GM23338 (cell line): ENCODE measurements around the gene HCFC1. TPM values are rescaled to one million over a fixed set of nuclear protein-coding genes. Genes with fewer than 3 reads are reported as not detected.

Source experiments
- ATAC-seq: fragments of 200-7000 bp; cut with Tn5 transposase; 3 replicates; pipeline ENCODE4 v1.9.1; 2020
- DNase-seq: peaks from one replicate; pipeline ENCODE4 v3.0.0-alpha.2; 2015; ENCODE audit warnings: low spot score
- H2AFZ ChIP-seq: fragments of 200-600 bp; sonication (generic); 2 replicates; pipeline ENCODE4 v1.8.0; 2016; ENCODE audit warnings: antibody characterized with exemption, mild to moderate bottlenecking, moderate library complexity
- H3F3A ChIP-seq: fragments of 200-600 bp; sonication (generic); replicated peaks from 2 replicates; pipeline ENCODE4 v1.8.0; 2017; ENCODE audit warnings: antibody characterized with exemption, mixed run types, low read depth
- H3K27ac ChIP-seq: fragments of 200-600 bp; sonication (generic); 2 replicates; pipeline ENCODE4 v1.6.1; 2016; ENCODE audit warnings: low read depth
- H3K27me3 ChIP-seq: fragments of 200-600 bp; sonication (generic); 2 replicates; pipeline ENCODE4 v1.8.0; 2016; ENCODE audit warnings: mild to moderate bottlenecking, mixed run types, moderate library complexity; ENCODE audit not compliant: insufficient read depth
- H3K36me3 ChIP-seq: fragments of 200-600 bp; sonication (generic); 2 replicates; pipeline ENCODE4 v1.8.0; 2016; ENCODE audit warnings: mild to moderate bottlenecking; ENCODE audit not compliant: insufficient read depth
- H3K4me1 ChIP-seq: fragments of 200-600 bp; sonication (generic); 2 replicates; pipeline ENCODE4 v1.8.0; 2016; ENCODE audit warnings: mild to moderate bottlenecking, moderate library complexity; ENCODE audit not compliant: insufficient read depth
- H3K4me2 ChIP-seq: fragments of 200-600 bp; sonication (generic); 2 replicates; pipeline ENCODE4 v1.7.1; 2017; ENCODE audit warnings: mixed run types
- H3K4me3 ChIP-seq: fragments of 200-600 bp; sonication (generic); 2 replicates; pipeline ENCODE4 v1.6.1; 2016; ENCODE audit warnings: mixed run types
- H3K79me2 ChIP-seq: fragments of 200-600 bp; sonication (generic); replicated peaks from 2 replicates; pipeline ENCODE4 v1.8.0; 2017; ENCODE audit warnings: mild to moderate bottlenecking; ENCODE audit not compliant: insufficient read depth
- H3K9me2 ChIP-seq: fragments of 200-600 bp; sonication (generic); 2 replicates; pipeline ENCODE4 v1.8.0; 2017; ENCODE audit not compliant: insufficient read depth
- H4K20me1 ChIP-seq: fragments of 200-600 bp; sonication (generic); replicated peaks from 2 replicates; pipeline ENCODE4 v1.8.0; 2017; ENCODE audit warnings: mild to moderate bottlenecking; ENCODE audit not compliant: insufficient read depth
- H3K27ac Mint-ChIP-seq: 2 replicates; pipeline ENCODE4 v1.8.0; 2020; ENCODE audit warnings: inconsistent platforms, mild to moderate bottlenecking, moderate library complexity, mixed read lengths
- H3K27me3 Mint-ChIP-seq: 3 replicates; pipeline ENCODE4 v1.8.0; 2022; ENCODE audit warnings: low read depth, mild to moderate bottlenecking, moderate library complexity, mixed read lengths, inconsistent platforms; ENCODE audit not compliant: insufficient read depth, poor library complexity
- H3K36me3 Mint-ChIP-seq: 3 replicates; pipeline ENCODE4 v1.8.0; 2021; ENCODE audit warnings: low read depth, mild to moderate bottlenecking, inconsistent platforms, moderate library complexity, mixed read lengths
- H3K4me1 Mint-ChIP-seq: 3 replicates; pipeline ENCODE4 v1.8.0; 2020; ENCODE audit warnings: mild to moderate bottlenecking, inconsistent platforms, mixed read lengths
- H3K4me3 Mint-ChIP-seq: 3 replicates; pipeline ENCODE4 v1.8.0; 2021; ENCODE audit warnings: moderate library complexity, mild to moderate bottlenecking, inconsistent platforms, mixed read lengths
- H3K9me3 Mint-ChIP-seq: 3 replicates; pipeline ENCODE4 v1.8.0; 2020; ENCODE audit warnings: moderate library complexity, mild to moderate bottlenecking, inconsistent platforms, mixed read lengths
- CREB1 ChIP-seq: fragments of 250-450 bp; sonication (Bioruptor Pico); IDR thresholded peaks from 2 replicates; pipeline ENCODE4 v1.5.0; 2020; ENCODE audit warnings: low read depth, mild to moderate bottlenecking, moderate library complexity
- ETS1 ChIP-seq: IDR thresholded peaks from 2 replicates; pipeline ENCODE4 v1.6.1; 2016; ENCODE audit warnings: antibody characterized with exemption
- EZH2 ChIP-seq: fragments of 200-600 bp; sonication (generic); IDR thresholded peaks from one replicate; pipeline ENCODE4 v1.8.0; 2017; ENCODE audit warnings: antibody characterized with exemption, mild to moderate bottlenecking, low read depth; ENCODE audit not compliant: unreplicated experiment
- EZH2phosphoT487 ChIP-seq: fragments of 200-600 bp; sonication (generic); IDR thresholded peaks from one replicate; pipeline ENCODE4 v1.8.1; 2018; ENCODE audit warnings: antibody characterized with exemption; ENCODE audit not compliant: unreplicated experiment
- NANOG ChIP-seq: IDR thresholded peaks from 2 replicates; pipeline ENCODE4 v1.6.1; 2016; ENCODE audit warnings: antibody characterized with exemption, borderline replicate concordance
- POLR2AphosphoS5 ChIP-seq: IDR thresholded peaks from 2 replicates; pipeline ENCODE4 v1.6.1; 2016; ENCODE audit warnings: antibody characterized with exemption, low read depth
- ZNF114 ChIP-seq: fragments of 250-450 bp; sonication (Bioruptor Pico); IDR thresholded peaks from 2 replicates; pipeline ENCODE4 v1.5.0; 2020; ENCODE audit warnings: mild to moderate bottlenecking, moderate library complexity
- ZNF331 ChIP-seq: fragments of 250-450 bp; sonication (Bioruptor Pico); IDR thresholded peaks from 2 replicates; pipeline ENCODE4 v1.5.0; 2020; ENCODE audit warnings: low read depth, mild to moderate bottlenecking, moderate library complexity
- ZNF462 ChIP-seq: fragments of 250-450 bp; sonication (Bioruptor Pico); IDR thresholded peaks from 2 replicates; pipeline ENCODE4 v1.5.0; 2020; ENCODE audit warnings: mild to moderate bottlenecking, moderate library complexity
- polyA plus RNA-seq: library from polyadenylated mRNA; unstranded; fragments of >200 nt; fragmentation: Nextera tagmentation; extraction: Ambion mirVana; gene quantifications from 2 replicates; pipeline ENCODE4 v1.2.1, GENCODE V29; 2016
- total RNA-seq: library from RNA; depleted of rRNA; stranded (reverse); fragments of >200 nt; shearing (Covaris generic); gene quantifications from 2 replicates; pipeline ENCODE4 v1.2.3, GENCODE V29; 2014
- TF ChIP-seq, protein P1 (sequence below), 2 experiments: fragments of 200-600 bp in 1 of 2; sonication (generic) in 1 of 2; conservative IDR thresholded peaks; 2 replicates each; pipeline versions ENCODE4 v1.5.1 to v1.6.1; 2016 to 2017; ENCODE audit warnings: antibody characterized with exemption in 2 of 2, low read depth in 2 of 2, mild to moderate bottlenecking in 2 of 2, moderate library complexity in 1 of 2

The HCFC1 gene
- total and polyA plus RNA-seq, 2 experiments from 2014 or later = 33.0 to 188 TPM

DNA sequence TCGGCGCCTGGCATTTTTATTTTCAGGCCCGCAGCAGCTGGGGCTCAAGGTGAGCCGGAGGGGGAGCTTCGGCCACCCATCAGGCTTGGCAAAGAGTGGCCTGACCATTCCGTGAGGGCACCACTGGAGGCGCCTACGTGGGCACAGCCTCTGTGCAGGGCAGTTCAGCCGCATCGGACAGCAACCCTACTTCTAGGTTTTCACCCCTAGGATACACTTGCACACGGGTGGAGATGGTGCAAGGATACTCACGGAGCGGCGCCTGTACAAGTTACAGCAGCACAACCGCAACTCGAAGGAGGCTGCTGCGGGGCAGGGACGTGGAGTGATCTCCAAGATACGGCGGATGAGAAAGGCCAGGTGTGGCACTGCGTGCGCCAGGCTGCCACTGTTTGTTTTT, 10.8 kb downstream of the HCFC1 start:
- Histone ChIP-seq H3K4me1 (no peaks in the 10 kb centered on the region), H3K4me2 (no peak overlapping the region), H3K9me2 (no peaks in the 10 kb centered on the region), H3K79me2 (peaks cover 30% of the 10 kb centered on the region), H3F3A (no peaks in the 10 kb centered on the region), H4K20me1 (no peaks in the 10 kb centered on the region), H3K36me3 (no peaks in the 10 kb centered on the region), H3K27ac (no peak overlapping the region), H2AFZ (no peak overlapping the region), H3K27me3 (no peaks in the 10 kb centered on the region), H3K4me3 (no peak overlapping the region)
- DNase-seq = no peak
- Mint-ChIP-seq H3K9me3 (no peaks in the 10 kb centered on the region), H3K4me3 (no peak overlapping the region), H3K36me3 (peaks cover 77% of the 10 kb centered on the region), H3K4me1 (no peaks in the 10 kb centered on the region), H3K27me3 (peaks cover 10% of the 10 kb centered on the region), H3K27ac (no peak overlapping the region)
- ATAC-seq = no peak
- TF ChIP-seq ETS1 (no peak), EZH2 (no peak)

DNA sequence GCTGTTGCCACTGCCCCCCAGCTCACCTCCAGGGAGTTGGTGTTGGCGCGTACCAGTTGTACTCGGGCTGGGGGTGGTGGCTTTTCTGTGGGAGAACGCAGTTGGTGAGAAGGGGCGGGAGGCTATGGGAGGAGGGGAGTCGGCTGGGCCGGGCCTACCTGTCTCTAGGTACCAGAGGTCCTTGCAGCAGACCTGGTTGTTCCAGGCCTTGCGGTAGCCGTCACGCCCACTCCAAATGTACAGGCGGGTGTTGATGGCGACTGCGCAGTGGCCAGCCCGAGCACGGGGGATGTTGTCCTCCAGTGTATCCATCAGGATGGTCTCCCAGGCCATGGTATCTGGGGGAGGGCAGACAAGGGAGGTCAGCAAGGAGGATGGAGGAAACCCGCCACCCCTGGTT, 11.5 kb downstream of the HCFC1 start:
- Histone ChIP-seq H3K27me3 (no peaks in the 10 kb centered on the region), H3K4me2 (no peak overlapping the region), H2AFZ (no peak overlapping the region), H3K4me1 (no peaks in the 10 kb centered on the region), H3F3A (no peaks in the 10 kb centered on the region), H3K27ac (no peak overlapping the region), H3K4me3 (no peak overlapping the region), H3K36me3 (no peaks in the 10 kb centered on the region), H4K20me1 (no peaks in the 10 kb centered on the region), H3K9me2 (no peaks in the 10 kb centered on the region), H3K79me2 (peaks cover 23% of the 10 kb centered on the region)
- no peaks in the 10 kb centered on the region for H3K4me1 Mint-ChIP-seq
- H3K4me3 Mint-ChIP-seq = no peak overlapping the region
- no peak for ATAC-seq
- H3K27me3 Mint-ChIP-seq = peaks cover 10% of the 10 kb centered on the region
- no peak for DNase-seq
- peaks cover 82% of the 10 kb centered on the region for H3K36me3 Mint-ChIP-seq
- no peaks in the 10 kb centered on the region for H3K9me3 Mint-ChIP-seq
- no peak overlapping the region for H3K27ac Mint-ChIP-seq
- TF ChIP-seq CREB1 (CRISPR knock-in tag) = no peak
- TF ChIP-seq NANOG = no peak
- no peak for TF ChIP-seq EZH2
- TF ChIP-seq ZNF331 (CRISPR knock-in tag) = no peak
- TF ChIP-seq ZNF462 (CRISPR knock-in tag) = no peak
- TF ChIP-seq ZNF114 (CRISPR knock-in tag) = no peak
- TF ChIP-seq EZH2phosphoT487 = no peak
- TF ChIP-seq, protein P1, sequence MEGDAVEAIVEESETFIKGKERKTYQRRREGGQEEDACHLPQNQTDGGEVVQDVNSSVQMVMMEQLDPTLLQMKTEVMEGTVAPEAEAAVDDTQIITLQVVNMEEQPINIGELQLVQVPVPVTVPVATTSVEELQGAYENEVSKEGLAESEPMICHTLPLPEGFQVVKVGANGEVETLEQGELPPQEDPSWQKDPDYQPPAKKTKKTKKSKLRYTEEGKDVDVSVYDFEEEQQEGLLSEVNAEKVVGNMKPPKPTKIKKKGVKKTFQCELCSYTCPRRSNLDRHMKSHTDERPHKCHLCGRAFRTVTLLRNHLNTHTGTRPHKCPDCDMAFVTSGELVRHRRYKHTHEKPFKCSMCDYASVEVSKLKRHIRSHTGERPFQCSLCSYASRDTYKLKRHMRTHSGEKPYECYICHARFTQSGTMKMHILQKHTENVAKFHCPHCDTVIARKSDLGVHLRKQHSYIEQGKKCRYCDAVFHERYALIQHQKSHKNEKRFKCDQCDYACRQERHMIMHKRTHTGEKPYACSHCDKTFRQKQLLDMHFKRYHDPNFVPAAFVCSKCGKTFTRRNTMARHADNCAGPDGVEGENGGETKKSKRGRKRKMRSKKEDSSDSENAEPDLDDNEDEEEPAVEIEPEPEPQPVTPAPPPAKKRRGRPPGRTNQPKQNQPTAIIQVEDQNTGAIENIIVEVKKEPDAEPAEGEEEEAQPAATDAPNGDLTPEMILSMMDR (conservative IDR thresholded peaks at IDR 0.05; ENCODE audit: low read depth in 2 of 2) = no peak
- TF ChIP-seq ETS1 = no peak
- TF ChIP-seq POLR2AphosphoS5 = no peak
